ENCODE results near the gene DCP2. TPM values are rescaled to one million over a fixed set of nuclear protein-coding genes. Genes with fewer than 3 reads are reported as not detected.

Gene DCP2
- total and polyA plus RNA-seq, 5 donors from 2014 or later = 60.7 to 149 (median 67.0) TPM

GRCh38 chr5:113040672-113041260 is 64.2 kb downstream of the DCP2 start:
- no peak overlapping the region for H3K4me3 Mint-ChIP-seq
- no peaks in the 10 kb centered on the region for H3K27me3 Mint-ChIP-seq
- peaks cover 0 to 7% (median 2%) of the 10 kb centered on the region in 4 donors for H3K4me1 Mint-ChIP-seq
- Histone ChIP-seq H3K9me3 (ENCODE audit: control insufficient read depth in 2 of 2, low read length in 2 of 2) (no peaks in the 10 kb centered on the region), H3K4me3 (ENCODE audit: low read depth, low read length) (no peak overlapping the region), H3K27ac (ENCODE audit: insufficient read depth, low read length, poor library complexity, severe bottlenecking) (no peak overlapping the region), H3K4me1 (ENCODE audit: control insufficient read depth, insufficient read depth, low read length, poor library complexity, severe bottlenecking) (no peaks in the 10 kb centered on the region), H3K36me3 (ENCODE audit: control insufficient read depth, insufficient read depth, low read length) (no peaks in the 10 kb centered on the region), H3K27me3 (ENCODE audit: control insufficient read depth, insufficient read depth, low read length) (no peaks in the 10 kb centered on the region)
- no peak for DNase-seq
- no peak overlapping the region for H3K27ac Mint-ChIP-seq
- H3K36me3 Mint-ChIP-seq = peaks cover 16% of the 10 kb centered on the region
- ATAC-seq (ENCODE audit: low read depth in 2 of 2) = no peak
- no peaks in the 10 kb centered on the region for H3K9me3 Mint-ChIP-seq

- Mint-ChIP-seq H3K4me3 (no peak overlapping the region), H3K27ac (no peak overlapping the region), H3K27me3 (no peaks in the 10 kb centered on the region), H3K9me3 (no peaks in the 10 kb centered on the region), H3K36me3 (peaks cover 12% of the 10 kb centered on the region), H3K4me1 (peaks cover 0 to 3% (median 1%) of the 10 kb centered on the region in 4 donors)
- Histone ChIP-seq H3K4me1 (ENCODE audit: control insufficient read depth, insufficient read depth, low read length, poor library complexity, severe bottlenecking) (no peaks in the 10 kb centered on the region), H3K27ac (ENCODE audit: insufficient read depth, low read length, poor library complexity, severe bottlenecking) (no peak overlapping the region), H3K27me3 (ENCODE audit: control insufficient read depth, insufficient read depth, low read length) (no peaks in the 10 kb centered on the region), H3K4me3 (ENCODE audit: low read depth, low read length) (no peak overlapping the region), H3K36me3 (ENCODE audit: control insufficient read depth, insufficient read depth, low read length) (no peaks in the 10 kb centered on the region), H3K9me3 (ENCODE audit: control insufficient read depth in 2 of 2, low read length in 2 of 2) (no peaks in the 10 kb centered on the region)
- ATAC-seq (ENCODE audit: low read depth in 2 of 2) (no peak), DNase-seq (no peak)
These were observed 66.1 kb downstream of the DCP2 start for GRCh38 chr5:113042491-113043243.

- Histone ChIP-seq H3K27me3 (ENCODE audit: control insufficient read depth, insufficient read depth, low read length) (no peaks in the 10 kb centered on the region), H3K4me1 (ENCODE audit: control insufficient read depth, insufficient read depth, low read length, poor library complexity, severe bottlenecking) (no peaks in the 10 kb centered on the region), H3K27ac (ENCODE audit: insufficient read depth, low read length, poor library complexity, severe bottlenecking) (no peak overlapping the region), H3K4me3 (ENCODE audit: low read depth, low read length) (no peak overlapping the region), H3K9me3 (ENCODE audit: control insufficient read depth in 2 of 2, low read length in 2 of 2) (no peaks in the 10 kb centered on the region), H3K36me3 (ENCODE audit: control insufficient read depth, insufficient read depth, low read length) (no peaks in the 10 kb centered on the region)
- Mint-ChIP-seq H3K27me3 (no peaks in the 10 kb centered on the region), H3K9me3 (no peaks in the 10 kb centered on the region), H3K4me1 (no peaks in the 10 kb centered on the region), H3K36me3 (peaks cover 5% of the 10 kb centered on the region), H3K27ac (no peak overlapping the region), H3K4me3 (no peak overlapping the region)
- ATAC-seq (ENCODE audit: low read depth in 2 of 2) (no peak), DNase-seq (no peak)
These were observed 66.9 kb downstream of the DCP2 start for GRCh38 chr5:113043491-113043931.

- no peaks in the 10 kb centered on the region for H3K27me3 Mint-ChIP-seq
- DNase-seq (no peak), ATAC-seq (ENCODE audit: low read depth in 2 of 2) (no peak)
- Histone ChIP-seq H3K4me1 (ENCODE audit: control insufficient read depth, insufficient read depth, low read length, poor library complexity, severe bottlenecking) (no peaks in the 10 kb centered on the region), H3K36me3 (ENCODE audit: control insufficient read depth, insufficient read depth, low read length) (no peaks in the 10 kb centered on the region), H3K27ac (ENCODE audit: insufficient read depth, low read length, poor library complexity, severe bottlenecking) (no peak overlapping the region), H3K27me3 (ENCODE audit: control insufficient read depth, insufficient read depth, low read length) (no peaks in the 10 kb centered on the region), H3K4me3 (ENCODE audit: low read depth, low read length) (no peak overlapping the region), H3K9me3 (ENCODE audit: control insufficient read depth in 2 of 2, low read length in 2 of 2) (no peaks in the 10 kb centered on the region)
- peaks cover 0 to 2% (median 0%) of the 10 kb centered on the region in 4 donors for H3K4me1 Mint-ChIP-seq
- H3K4me3 Mint-ChIP-seq = no peak overlapping the region
- no peaks in the 10 kb centered on the region for H3K9me3 Mint-ChIP-seq
- H3K36me3 Mint-ChIP-seq = peaks cover 5% of the 10 kb centered on the region
- peak overlapping the region in 1 of 3 donors; percentile 40 for H3K27ac Mint-ChIP-seq
These were observed 68.3 kb downstream of the DCP2 start for GRCh38 chr5:113044776-113045465.

- Histone ChIP-seq H3K27me3 (ENCODE audit: control insufficient read depth, insufficient read depth, low read length) (no peaks in the 10 kb centered on the region), H3K4me3 (ENCODE audit: low read depth, low read length) (no peak overlapping the region), H3K36me3 (ENCODE audit: control insufficient read depth, insufficient read depth, low read length) (no peaks in the 10 kb centered on the region), H3K9me3 (ENCODE audit: control insufficient read depth in 2 of 2, low read length in 2 of 2) (no peaks in the 10 kb centered on the region), H3K27ac (ENCODE audit: insufficient read depth, low read length, poor library complexity, severe bottlenecking) (no peak overlapping the region), H3K4me1 (ENCODE audit: control insufficient read depth, insufficient read depth, low read length, poor library complexity, severe bottlenecking) (no peaks in the 10 kb centered on the region)
- Mint-ChIP-seq H3K9me3 (no peaks in the 10 kb centered on the region), H3K27me3 (no peaks in the 10 kb centered on the region), H3K36me3 (peaks cover 5% of the 10 kb centered on the region), H3K4me1 (peaks cover 4 to 14% (median 9%) of the 10 kb centered on the region in 4 donors), H3K4me3 (no peak overlapping the region), H3K27ac (no peak overlapping the region)
- no peak for DNase-seq
- no peak for ATAC-seq (ENCODE audit: low read depth in 2 of 2)
These were observed 70.6 kb downstream of the DCP2 start for GRCh38 chr5:113047234-113047633.

GRCh38 chr5:113047733-113048652 is 71.4 kb downstream of the DCP2 start:
- Histone ChIP-seq H3K9me3 (ENCODE audit: control insufficient read depth in 2 of 2, low read length in 2 of 2) (no peaks in the 10 kb centered on the region), H3K36me3 (ENCODE audit: control insufficient read depth, insufficient read depth, low read length) (no peaks in the 10 kb centered on the region), H3K27ac (ENCODE audit: insufficient read depth, low read length, poor library complexity, severe bottlenecking) (no peak overlapping the region), H3K4me1 (ENCODE audit: control insufficient read depth, insufficient read depth, low read length, poor library complexity, severe bottlenecking) (no peaks in the 10 kb centered on the region), H3K27me3 (ENCODE audit: control insufficient read depth, insufficient read depth, low read length) (no peaks in the 10 kb centered on the region), H3K4me3 (ENCODE audit: low read depth, low read length) (no peak overlapping the region)
- Mint-ChIP-seq H3K27me3 (no peaks in the 10 kb centered on the region), H3K4me3 (no peak overlapping the region), H3K9me3 (no peaks in the 10 kb centered on the region), H3K27ac (no peak overlapping the region), H3K4me1 (peaks cover 4 to 14% (median 9%) of the 10 kb centered on the region in 4 donors), H3K36me3 (peaks cover 5% of the 10 kb centered on the region)
- ATAC-seq (ENCODE audit: low read depth in 2 of 2) (no peak), DNase-seq (no peak)

- Mint-ChIP-seq H3K9me3 (no peaks in the 10 kb centered on the region), H3K4me1 (peaks cover 4 to 14% (median 9%) of the 10 kb centered on the region in 4 donors), H3K27ac (no peak overlapping the region), H3K4me3 (no peak overlapping the region), H3K36me3 (peaks cover 4% of the 10 kb centered on the region), H3K27me3 (no peaks in the 10 kb centered on the region)
- Histone ChIP-seq H3K36me3 (ENCODE audit: control insufficient read depth, insufficient read depth, low read length) (no peaks in the 10 kb centered on the region), H3K27me3 (ENCODE audit: control insufficient read depth, insufficient read depth, low read length) (no peaks in the 10 kb centered on the region), H3K4me1 (ENCODE audit: control insufficient read depth, insufficient read depth, low read length, poor library complexity, severe bottlenecking) (no peaks in the 10 kb centered on the region), H3K27ac (ENCODE audit: insufficient read depth, low read length, poor library complexity, severe bottlenecking) (no peak overlapping the region), H3K4me3 (ENCODE audit: low read depth, low read length) (no peak overlapping the region), H3K9me3 (ENCODE audit: control insufficient read depth in 2 of 2, low read length in 2 of 2) (no peaks in the 10 kb centered on the region)
- ATAC-seq (ENCODE audit: low read depth in 2 of 2) (no peak), DNase-seq (no peak)
These were observed 72.3 kb downstream of the DCP2 start for GRCh38 chr5:113048931-113049330.
